SK-N-SH (cell line): ENCODE data around the gene B3GALNT1. TPM values are rescaled to one million over a fixed set of nuclear protein-coding genes. Genes with fewer than 3 reads are reported as not detected.

Experiments
- CTCF ChIA-PET: fragments of 300-600, 350-600 bp; formaldehyde crosslinking; extraction: SDS; loops from one replicate; lab custom pipeline; 2021; lab: Yijun Ruan, JAX
- POLR2A ChIA-PET: fragments of 350-600 bp; sonication (Branson Sonifier 250); formaldehyde crosslinking; extraction: SDS; loops from one replicate; lab custom pipeline; 2020; ENCODE audit warnings: antibody characterized with exemption, inconsistent platforms; lab: Yijun Ruan, JAX
- DNase-seq: peaks from one replicate; pipeline ENCODE4 v3.0.0; 2012
- H2AFZ ChIP-seq: fragments of 200-600 bp; sonication (generic); 2 replicates; pipeline ENCODE4 v1.8.1; 2016; ENCODE audit warnings: antibody characterized with exemption, mild to moderate bottlenecking, low read depth
- H3F3A ChIP-seq: fragments of 200-600 bp; sonication (generic); replicated peaks from 2 replicates; pipeline ENCODE3; 2016; ENCODE audit warnings: antibody characterized with exemption, mild to moderate bottlenecking; ENCODE audit not compliant: insufficient read depth
- H3K27ac ChIP-seq, 2 experiments: fragments of 200-500 bp in 1 of 2; fragments of 200-600 bp in 1 of 2; sonication (Bioruptor generic) in 1 of 2; sonication (generic), shearing (Covaris generic) in 1 of 2; 2 replicates each; pipeline versions ENCODE4 v1.5.1 to v1.6.1; 2014 to 2016; ENCODE audit warnings: low read depth in 2 of 2, inconsistent platforms in 1 of 2, low read length in 1 of 2, mild to moderate bottlenecking in 1 of 2, mixed read lengths in 1 of 2
- H3K27me3 ChIP-seq: fragments of 200-600 bp; sonication (generic), shearing (Covaris generic); 2 replicates; pipeline ENCODE4 v1.6.1; 2016; ENCODE audit warnings: mixed run types; ENCODE audit not compliant: insufficient read depth
- H3K36me3 ChIP-seq, 2 experiments: fragments of 200-500 bp in 1 of 2; fragments of 200-600 bp in 1 of 2; sonication (Bioruptor generic) in 1 of 2; sonication (generic) in 1 of 2; replicated peaks in 1 of 2; 2 replicates each; pipeline versions ENCODE3 to v1.5.1; 2014 to 2016; ENCODE audit warnings: low read length in 1 of 2, mild to moderate bottlenecking in 1 of 2; ENCODE audit not compliant: insufficient read depth in 2 of 2, control insufficient read depth in 1 of 2
- H3K4me1 ChIP-seq, 2 experiments: fragments of 200-500 bp in 1 of 2; fragments of 200-600 bp in 1 of 2; sonication (Bioruptor generic) in 1 of 2; sonication (generic), shearing (Covaris generic) in 1 of 2; 2 replicates each; pipeline versions ENCODE4 v1.5.1 to v1.6.1; 2014 to 2016; ENCODE audit warnings: low read depth in 1 of 2, low read length in 1 of 2, mixed run types in 1 of 2; ENCODE audit not compliant: insufficient read depth in 2 of 2, control insufficient read depth in 1 of 2
- H3K4me2 ChIP-seq: fragments of 200-600 bp; sonication (generic), shearing (Covaris generic); 2 replicates; pipeline ENCODE4 v1.6.1; 2017; ENCODE audit warnings: mixed run types
- H3K4me3 ChIP-seq, 2 experiments: fragments of 200-500 bp in 1 of 2; fragments of 200-600 bp in 1 of 2; sonication (Bioruptor generic) in 1 of 2; sonication (generic), shearing (Covaris generic) in 1 of 2; 2 replicates each; pipeline versions ENCODE4 v1.5.1 to v1.8.1; 2014 to 2016; ENCODE audit warnings: low read depth in 2 of 2, inconsistent platforms in 1 of 2, low read length in 1 of 2, mild to moderate bottlenecking in 1 of 2, mixed read lengths in 1 of 2, moderate library complexity in 1 of 2
- H3K79me2 ChIP-seq: fragments of 200-600 bp; sonication (generic); 2 replicates; pipeline ENCODE4 v1.8.1; 2017; ENCODE audit warnings: mild to moderate bottlenecking; ENCODE audit not compliant: insufficient read depth
- H3K9ac ChIP-seq: fragments of 200-600 bp; sonication (generic); 2 replicates; pipeline ENCODE4 v1.6.1; 2017; ENCODE audit warnings: mixed run types
- H3K9me2 ChIP-seq: fragments of 200-600 bp; sonication (generic); 2 replicates; pipeline ENCODE4 v1.6.1; 2017; ENCODE audit warnings: mixed run types
- H3K9me3 ChIP-seq: fragments of 200-600 bp; sonication (generic); 2 replicates; pipeline ENCODE4 v1.6.1; 2017; ENCODE audit warnings: mixed run types, mild to moderate bottlenecking, moderate library complexity
- H4K20me1 ChIP-seq: fragments of 200-600 bp; sonication (generic); 2 replicates; pipeline ENCODE4 v1.6.1; 2017; ENCODE audit warnings: mild to moderate bottlenecking, mixed run types; ENCODE audit not compliant: insufficient read depth
- CTCF ChIP-seq: fragments of 200-600 bp; sonication (generic); IDR thresholded peaks from 2 replicates; pipeline ENCODE4 v1.6.1; 2017; ENCODE audit warnings: antibody characterized with exemption, mild to moderate bottlenecking, moderate library complexity
- EP300 ChIP-seq, 2 experiments: IDR thresholded peaks; 2 replicates each; pipeline versions ENCODE4 v1.4.0 to v1.6.1; 2012; ENCODE audit warnings: borderline replicate concordance in 1 of 2, low read depth in 1 of 2, low read length in 1 of 2
- IRF3 ChIP-seq: fragments of 150-350 bp; IDR thresholded peaks from 2 replicates; pipeline ENCODE4 v1.6.1; 2016; ENCODE audit warnings: mild to moderate bottlenecking, low read depth, low read length
- MXI1 ChIP-seq: IDR thresholded peaks from 2 replicates; pipeline ENCODE4 v1.6.1; 2012; ENCODE audit warnings: mild to moderate bottlenecking, low read depth, low read length, improper control_type of control experiment
- RAD21 ChIP-seq: IDR thresholded peaks from 2 replicates; pipeline ENCODE4 v1.6.1; 2012; ENCODE audit warnings: mild to moderate bottlenecking, low read length
- RXRA ChIP-seq: IDR thresholded peaks from 2 replicates; pipeline ENCODE4 v1.4.0; 2012; ENCODE audit warnings: low read depth, mild to moderate bottlenecking, borderline replicate concordance
- SIN3A ChIP-seq: IDR thresholded peaks from 2 replicates; pipeline ENCODE4 v1.6.1; 2012; ENCODE audit warnings: low read depth, mild to moderate bottlenecking, low read length, moderate library complexity, borderline replicate concordance
- SMC3 ChIP-seq: IDR thresholded peaks from 2 replicates; pipeline ENCODE4 v1.6.1; 2012; ENCODE audit warnings: low read depth, low read length, improper control_type of control experiment
- USF2 ChIP-seq: fragments of 150-350 bp; IDR thresholded peaks from 2 replicates; pipeline ENCODE4 v1.6.1; 2017; ENCODE audit warnings: antibody characterized with exemption, low read length, low read depth, borderline replicate concordance
- WGBS: methylation state at CpG from one replicate; pipeline ENCODE4 v1.1.6; 2017; ENCODE audit warnings: low lambda C conversion rate; 5-methylcytosine and 5-hydroxymethylcytosine counted together
- polyA plus RNA-seq, 3 experiments: library from polyadenylated mRNA; depleted of rRNA; stranded (reverse); fragments of >200 nt; gene quantifications; 2 replicates each; pipeline ENCODE4 v1.2.3, GENCODE V29; 2012
- TF ChIP-seq, protein P1 (sequence below): IDR thresholded peaks from 2 replicates; pipeline ENCODE4 v1.4.0; 2012; ENCODE audit warnings: low read depth

B3GALNT1 gene
- polyA plus RNA-seq, 1 of the 3 experiments (the other 2 are of a cell fraction): 0.15 TPM

DNA sequence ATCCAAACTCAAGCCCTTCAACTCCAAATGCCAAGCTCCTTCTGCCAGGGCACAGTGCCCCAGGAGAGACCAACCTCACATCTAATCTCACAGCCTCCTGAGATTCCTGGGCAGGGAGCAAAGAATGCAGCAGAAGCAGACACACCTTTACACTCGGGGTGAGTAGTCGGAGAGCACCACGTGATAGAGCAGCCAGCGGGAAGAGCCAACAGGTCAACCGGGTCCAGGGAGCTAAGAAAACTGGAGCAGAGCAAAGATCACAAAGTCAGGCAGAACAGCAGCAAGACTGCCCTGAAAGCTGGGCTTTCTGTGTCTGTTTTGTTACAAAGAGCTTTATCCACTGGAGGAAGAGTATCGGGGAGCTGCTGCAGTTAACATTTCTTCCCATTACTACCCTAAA lies 4.2 kb downstream of the B3GALNT1 start:
- no peak overlapping the region for H3K9ac ChIP-seq
- no peak overlapping the region for H3K4me3 ChIP-seq
- H3K27ac ChIP-seq: no peak overlapping the region
- H2AFZ ChIP-seq: no peak overlapping the region
- no peaks in the 10 kb centered on the region for H3K36me3 ChIP-seq
- H3K4me2 ChIP-seq: no peak overlapping the region
- no peaks in the 10 kb centered on the region for H3F3A ChIP-seq
- H3K79me2 ChIP-seq: no peaks in the 10 kb centered on the region
- ChIA-PET POLR2A (no interaction called here), CTCF (no interaction called here)
- no peaks in the 10 kb centered on the region for H4K20me1 ChIP-seq
- TF ChIP-seq SIN3A (no peak), USF2 (no peak)
- no peak for DNase-seq
- H3K9me3 ChIP-seq: no peaks in the 10 kb centered on the region
- 88% methylated on average over 6 of the region's 6 CpGs for WGBS
- peaks cover 0 to 3% of the 10 kb centered on the region in 2 experiments; a peak in 1 of 4 replicates for H3K4me1 ChIP-seq
- no peaks in the 10 kb centered on the region for H3K9me2 ChIP-seq
- H3K27me3 ChIP-seq: peaks cover 7% of the 10 kb centered on the region; the same call in 1 of the 2 replicates

- DNase-seq: peak; percentile 23
- no peaks in the 10 kb centered on the region for H3K4me1 ChIP-seq
Observed at GRCh38 chr3:161096771-161097367, 8.3 kb downstream of the B3GALNT1 start.

More at GRCh38 chr3:161096771-161097367, 8.3 kb downstream of the B3GALNT1 start:
- Histone ChIP-seq H3K27me3 (no peaks in the 10 kb centered on the region), H3F3A (no peaks in the 10 kb centered on the region), H3K9ac (no peak overlapping the region), H3K4me2 (no peak overlapping the region), H4K20me1 (no peaks in the 10 kb centered on the region), H3K27ac (no peak overlapping the region), H3K9me3 (no peaks in the 10 kb centered on the region), H3K4me3 (no peak overlapping the region), H3K9me2 (no peaks in the 10 kb centered on the region), H3K79me2 (no peaks in the 10 kb centered on the region), H2AFZ (0 out of 2 replicates have a peak overlapping the region, but pooled peaks have one; percentile 6), H3K36me3 (no peaks in the 10 kb centered on the region)
- CTCF ChIA-PET: interaction anchor here (0.9 to 1.8 kb wide), 3 partner anchors 10 to 177 kb away, joined by 5 to 6 read pairs (median 5); no protein-coding TSS in a partner anchor
- TF ChIP-seq EP300 (IDR thresholded peaks at IDR 0.05; ENCODE audit: borderline replicate concordance in 1 of 2, low read depth in 1 of 2, low read length in 1 of 2): no peak
- TF ChIP-seq, protein P1, sequence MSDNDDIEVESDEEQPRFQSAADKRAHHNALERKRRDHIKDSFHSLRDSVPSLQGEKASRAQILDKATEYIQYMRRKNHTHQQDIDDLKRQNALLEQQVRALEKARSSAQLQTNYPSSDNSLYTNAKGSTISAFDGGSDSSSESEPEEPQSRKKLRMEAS: no peak
- no peak for TF ChIP-seq IRF3
- TF ChIP-seq MXI1: no peak
- TF ChIP-seq RXRA: no peak
- peak; percentile 49 for TF ChIP-seq CTCF
- TF ChIP-seq SMC3: peak; percentile 37; the same call in 1 of the 2 replicates
- peak; percentile 46; the same call in 1 of the 2 replicates for TF ChIP-seq RAD21
- POLR2A ChIA-PET: no interaction called here
- WGBS: 70% methylated on average over 7 of the region's 7 CpGs
